HCT116 (cell line): Measurements from ENCODE around the gene PPEF2.

Experiments
- CTCF ChIP-seq, 3 experiments: fragments of 200-600 bp in 1 of 3; sonication (generic) in 1 of 3; IDR thresholded peaks in 2 of 3; conservative IDR thresholded peaks in 1 of 3; 2 replicates each; pipeline ENCODE4 v1.5.1; 2012 to 2017; ENCODE audit warnings: low read depth in 2 of 3, low read length in 2 of 3, antibody characterized with exemption in 1 of 3, borderline replicate concordance in 1 of 3, control low read depth in 1 of 3, mild to moderate bottlenecking in 1 of 3, mixed read lengths in 1 of 3, mixed run types in 1 of 3, moderate library complexity in 1 of 3; ENCODE audit not compliant: insufficient read depth in 1 of 3
- EZH2 ChIP-seq: fragments of 200-600 bp; sonication (generic); IDR thresholded peaks from 2 replicates; pipeline ENCODE4 v1.6.1; 2017; ENCODE audit warnings: antibody characterized with exemption, mixed run types
- EZH2phosphoT487 ChIP-seq: fragments of 200-600 bp; IDR thresholded peaks from 2 replicates; pipeline ENCODE4 v1.6.1; 2018; ENCODE audit warnings: antibody characterized with exemption, borderline replicate concordance
- POLR2A ChIP-seq: IDR thresholded peaks from 2 replicates; pipeline ENCODE4 v1.7.0; 2011; ENCODE audit warnings: borderline replicate concordance; ENCODE audit not compliant: insufficient read depth, insufficient read length; ENCODE audit errors: extremely low read depth
- SIN3A ChIP-seq: IDR thresholded peaks from 2 replicates; pipeline ENCODE4 v1.6.1; 2012; ENCODE audit warnings: low read depth

GRCh38 chr4:75921910-75922309 lies 19.7 kb upstream of the PPEF2 start:
- no peak for TF ChIP-seq EZH2
- TF ChIP-seq CTCF (IDR thresholded peaks at IDR 0.05 in 2 of 3, conservative IDR thresholded peaks at IDR 0.05 in 1 of 3; ENCODE audit: borderline replicate concordance in 1 of 3, insufficient read depth in 1 of 3, low read depth in 2 of 3, low read length in 2 of 3): no peak
- no peak for TF ChIP-seq POLR2A
- no peak for TF ChIP-seq SIN3A
- TF ChIP-seq EZH2phosphoT487: no peak
